PC-3 (cell line): ENCODE data around the gene PSKH1. TPM values are rescaled to one million over a fixed set of nuclear protein-coding genes. Genes with fewer than 3 reads are reported as not detected.

ENCODE experiments used
- ATAC-seq: fragments of 200-7000 bp; cut with Tn5 transposase; 2 replicates; pipeline ENCODE4 v1.9.1; 2020; ENCODE audit warnings: mild to moderate bottlenecking, moderate library complexity
- BruUV-seq: library from RNA; stranded (reverse); fragments of 400-500 nt; replicated peaks from 2 replicates; lab custom pipeline; 2021; lab: Mats Ljungman, UMichigan
- CTCF ChIA-PET: fragments of 300-600 bp; sonication (Branson Sonifier 250); formaldehyde crosslinking; loops from one replicate; lab custom pipeline; 2022; ENCODE audit warnings: antibody characterized with exemption; lab: Charles Lee
- POLR2A ChIA-PET: fragments of 300-600 bp; sonication (Branson Sonifier 250); formaldehyde crosslinking; loops from one replicate; lab custom pipeline; 2022; ENCODE audit warnings: antibody characterized with exemption; ENCODE audit not compliant: unreplicated experiment; lab: Charles Lee
- DNase-seq: peaks from one replicate; pipeline ENCODE4 v3.0.0-alpha.2; 2015
- H2AFZ ChIP-seq: fragments of 300-600 bp; sonication (generic); 2 replicates; pipeline ENCODE4 v1.6.0; 2016; ENCODE audit warnings: antibody characterized with exemption, low read length
- H3F3A ChIP-seq: fragments of 300-600 bp; sonication (generic); one replicate; pipeline ENCODE4 v1.6.0; 2017; ENCODE audit warnings: antibody characterized with exemption, low read length, control low read depth, mild to moderate bottlenecking; ENCODE audit not compliant: unreplicated experiment
- H3K27ac ChIP-seq: fragments of 300-600 bp; sonication (generic); 2 replicates; pipeline ENCODE4 v1.5.1; 2016; ENCODE audit warnings: mild to moderate bottlenecking, low read length
- H3K27me3 ChIP-seq: fragments of 300-600 bp; sonication (generic); 2 replicates; pipeline ENCODE4 v1.6.1; 2016; ENCODE audit warnings: low read length, mixed read lengths
- H3K36me3 ChIP-seq: fragments of 300-600 bp; sonication (generic); 2 replicates; pipeline ENCODE4 v1.6.1; 2016; ENCODE audit warnings: low read depth, mixed run types, low read length, mixed read lengths
- H3K4me1 ChIP-seq: fragments of 300-600 bp; sonication (generic); 2 replicates; pipeline ENCODE4 v1.5.1; 2016; ENCODE audit warnings: low read length; ENCODE audit not compliant: insufficient read depth
- H3K4me2 ChIP-seq: fragments of 300-600 bp; sonication (generic); 2 replicates; pipeline ENCODE4 v1.6.0; 2016; ENCODE audit warnings: low read length
- H3K4me3 ChIP-seq: fragments of 300-600 bp; sonication (generic); 2 replicates; pipeline ENCODE4 v1.5.1; 2016; ENCODE audit warnings: mild to moderate bottlenecking, low read length, mixed read lengths
- H3K79me2 ChIP-seq: fragments of 300-600 bp; sonication (generic); 2 replicates; pipeline ENCODE4 v1.6.1; 2017; ENCODE audit warnings: low read length, mixed read lengths
- H3K9ac ChIP-seq: fragments of 300-600 bp; sonication (generic); 2 replicates; pipeline ENCODE4 v1.6.0; 2016; ENCODE audit warnings: mild to moderate bottlenecking, low read length
- H3K9me2 ChIP-seq: fragments of 300-600 bp; sonication (generic); replicated peaks from 2 replicates; pipeline ENCODE4 v1.6.1; 2016; ENCODE audit warnings: mixed run types, low read length, mixed read lengths
- H3K9me3 ChIP-seq: fragments of 300-600 bp; sonication (generic); 2 replicates; pipeline ENCODE4 v1.6.1; 2016; ENCODE audit warnings: low read length, mixed read lengths
- H4K20me1 ChIP-seq: fragments of 300-600 bp; sonication (generic); 2 replicates; pipeline ENCODE4 v1.6.1; 2016; ENCODE audit warnings: low read length, mixed read lengths
- CTCF ChIP-seq: fragments of 300-600 bp; sonication (generic); conservative IDR thresholded peaks from 2 replicates; pipeline ENCODE4 v1.5.1; 2017; ENCODE audit warnings: antibody characterized with exemption, low read depth, mild to moderate bottlenecking, low read length
- EZH2 ChIP-seq: fragments of 300-600 bp; sonication (generic); IDR thresholded peaks from one replicate; pipeline ENCODE4 v1.6.1; 2017; ENCODE audit warnings: antibody characterized with exemption, mild to moderate bottlenecking, low read length; ENCODE audit not compliant: unreplicated experiment
- EZH2phosphoT487 ChIP-seq: fragments of 300-600 bp; sonication (generic); IDR thresholded peaks from 2 replicates; pipeline ENCODE4 v1.6.1; 2018; ENCODE audit warnings: mild to moderate bottlenecking, antibody characterized with exemption, low read length, borderline replicate concordance
- intact Hi-C: fragments of 100-400 bp; cut with micrococcal nuclease; formaldehyde crosslinking; loops from 2 replicates; pipeline ENCODE4 v1.9.0; 2023
- total RNA-seq: library from RNA; depleted of rRNA; stranded (reverse); fragments of >200 nt; gene quantifications from 2 replicates; pipeline ENCODE4 v1.2.3, GENCODE V29; 2014

Gene PSKH1
- total RNA-seq, 1 experiment from 2014 or later: 6.6 TPM

- TF ChIP-seq EZH2: no peak
- TF ChIP-seq EZH2phosphoT487: no peak
- no peak for TF ChIP-seq CTCF
- H3K9me3 ChIP-seq: no peaks in the 10 kb centered on the region
- H3K9me2 ChIP-seq: no peaks in the 10 kb centered on the region
- no peaks in the 10 kb centered on the region for H3K27me3 ChIP-seq
- peak; percentile 54 for ATAC-seq
- H3K4me1 ChIP-seq: peaks cover 35% of the 10 kb centered on the region
- intact Hi-C loops: loop anchor here (2.0 kb wide), 1 partner anchor 14 kb away; no protein-coding TSS in a partner anchor
- H4K20me1 ChIP-seq: peaks cover 14% of the 10 kb centered on the region; the same call in 1 of the 2 replicates
- H3K27ac ChIP-seq: peak within 1 kb of the TSS; percentile 81
- BruUV-seq: no TSS peak
- peak within 1 kb of the TSS; percentile 98 for H3K4me3 ChIP-seq
- ChIA-PET CTCF (no interaction called here), POLR2A (interaction anchor here (0.6 to 0.9 kb wide), 3 partner anchors 9 to 27 kb away, joined by 3 to 4 read pairs (median 4); no protein-coding TSS in a partner anchor)
- peaks cover 83% of the 10 kb centered on the region for H3K79me2 ChIP-seq
- peak within 1 kb of the TSS; percentile 100 for H3K9ac ChIP-seq
- peak within 1 kb of the TSS; percentile 73 for H2AFZ ChIP-seq
- peak within 1 kb of the TSS; percentile 90 for H3K4me2 ChIP-seq
- H3F3A ChIP-seq: no peaks in the 10 kb centered on the region
- peak; percentile 85 for DNase-seq
- no peaks in the 10 kb centered on the region for H3K36me3 ChIP-seq
These were observed 46.6 kb upstream of the PSKH1 start, which contains the start of gene NUTF2 for GRCh38 chr16:67846320-67847063. TSS of gene NUTF2 (plus strand) at chr16:67846933. CDS start at chr16:67865131, 18,198 bp downstream.

- H3K4me2 ChIP-seq: peak within 1 kb of the TSS; percentile 90
- H3K4me1 ChIP-seq: peaks cover 33% of the 10 kb centered on the region
- POLR2A ChIA-PET: no interaction called here
- no peaks in the 10 kb centered on the region for H3F3A ChIP-seq
- CTCF ChIA-PET: no interaction called here
- no peaks in the 10 kb centered on the region for H3K27me3 ChIP-seq
- no peak for TF ChIP-seq EZH2phosphoT487
- no peak for TF ChIP-seq EZH2
- no peak for TF ChIP-seq CTCF
- H3K79me2 ChIP-seq: peaks cover 91% of the 10 kb centered on the region
- H4K20me1 ChIP-seq: peaks cover 14% of the 10 kb centered on the region; the same call in 1 of the 2 replicates
- no peaks in the 10 kb centered on the region for H3K9me2 ChIP-seq
- H3K36me3 ChIP-seq: no peaks in the 10 kb centered on the region
- peak within 1 kb of the TSS; percentile 81 for H3K27ac ChIP-seq
- BruUV-seq: no TSS peak
- H2AFZ ChIP-seq: peak within 1 kb of the TSS; percentile 73
- ATAC-seq: peak; percentile 47
- H3K9me3 ChIP-seq: no peaks in the 10 kb centered on the region
- peak within 1 kb of the TSS; percentile 98 for H3K4me3 ChIP-seq
- intact Hi-C loops: loop anchor here (2.0 kb wide), 1 partner anchor 14 kb away; no protein-coding TSS in a partner anchor
- peak; percentile 64 for DNase-seq
- peak within 1 kb of the TSS; percentile 100 for H3K9ac ChIP-seq
These were observed 45.8 kb upstream of the PSKH1 start, which contains the start of gene CENPT for GRCh38 chr16:67847064-67847861. TSS of gene CENPT (minus strand) at chr16:67847693. CDS start at chr16:67833859, 13,834 bp downstream.
